Endothelial cell of umbilical vein (primary cell): ENCODE data around the gene SLC35D2. TPM values are rescaled to one million over a fixed set of nuclear protein-coding genes. Genes with fewer than 3 reads are reported as not detected.

Experiments used
- BruUV-seq: library from RNA; stranded (reverse); fragments of 400-500 nt; replicated peaks from 2 replicates; lab custom pipeline; 2021; lab: Mats Ljungman, UMichigan
- CTCF ChIA-PET: fragments of 300-600, 350-600 bp; sonication (Branson Sonifier 250); formaldehyde crosslinking; loops from one replicate; lab custom pipeline; 2021; ENCODE audit warnings: antibody characterized with exemption, inconsistent platforms; lab: Charles Lee
- POLR2A ChIA-PET: fragments of 300-600, 350-600 bp; sonication (Branson Sonifier 250); formaldehyde crosslinking; loops from one replicate; lab custom pipeline; 2021; ENCODE audit warnings: antibody characterized with exemption, inconsistent platforms; lab: Charles Lee
- DNase-seq: peaks from one replicate; pipeline ENCODE4 v3.0.0-alpha.2; 2011; ENCODE audit warnings: low read depth, low spot score
- FAIRE-seq: peaks from 2 replicates; lab custom pipeline; 2011; peaks lifted over from hg19 to GRCh38; lab: Jason Lieb, UNC
- H2AFZ ChIP-seq: 2 replicates; pipeline ENCODE4 v1.6.0; 2012; ENCODE audit warnings: low read depth, low read length, control low read depth, inconsistent platforms
- H3K27ac ChIP-seq: 2 replicates; pipeline ENCODE4 v1.5.1; 2011; ENCODE audit warnings: low read depth, mild to moderate bottlenecking, control low read depth, low read length, moderate library complexity; ENCODE audit not compliant: insufficient read depth
- H3K27me3 ChIP-seq, 2 experiments: 2 replicates each; pipeline versions ENCODE4 v1.6.0 to v1.6.1; 2011; ENCODE audit warnings: low read length in 2 of 2, mixed read lengths in 1 of 2; ENCODE audit not compliant: control insufficient read depth in 2 of 2, insufficient read depth in 2 of 2
- H3K36me3 ChIP-seq, 2 experiments: 2 replicates in 1 of 2; 3 replicates in 1 of 2; pipeline ENCODE4 v1.5.1; 2011; ENCODE audit warnings: low read length in 2 of 2, mild to moderate bottlenecking in 1 of 2, moderate library complexity in 1 of 2; ENCODE audit not compliant: control insufficient read depth in 2 of 2, insufficient read depth in 2 of 2; ENCODE audit errors: extremely low read depth in 1 of 2
- H3K4me1 ChIP-seq: 3 replicates; pipeline ENCODE4 v1.5.1; 2011; ENCODE audit warnings: mild to moderate bottlenecking, low read length; ENCODE audit not compliant: control insufficient read depth, insufficient read depth; ENCODE audit errors: extremely low read depth
- H3K4me2 ChIP-seq: 2 replicates; pipeline ENCODE4 v1.6.1; 2011; ENCODE audit warnings: low read length, control low read depth, mixed read lengths; ENCODE audit not compliant: insufficient read depth
- H3K4me3 ChIP-seq, 3 experiments: fragments of 200-600 bp in 1 of 3; sonication (generic), shearing (Covaris generic) in 1 of 3; replicated peaks in 1 of 3; 2 replicates each; pipeline ENCODE4 v1.5.1; 2011 to 2016; ENCODE audit warnings: control low read depth in 3 of 3, low read length in 3 of 3, mild to moderate bottlenecking in 2 of 3, inconsistent platforms in 1 of 3, low read depth in 1 of 3, moderate library complexity in 1 of 3; ENCODE audit not compliant: insufficient read depth in 1 of 3
- H3K79me2 ChIP-seq: 2 replicates; pipeline ENCODE4 v1.6.0; 2012; ENCODE audit warnings: low read length, inconsistent platforms; ENCODE audit not compliant: control insufficient read depth, insufficient read depth
- H3K9ac ChIP-seq: replicated peaks from 2 replicates; pipeline ENCODE3; 2011; ENCODE audit warnings: low read length, control low read depth; ENCODE audit not compliant: insufficient read depth; ENCODE audit errors: extremely low read depth
- H3K9me1 ChIP-seq: replicated peaks from 3 replicates; pipeline ENCODE4 v1.6.0; 2011; ENCODE audit warnings: mild to moderate bottlenecking, low read length; ENCODE audit not compliant: control insufficient read depth, insufficient read depth; ENCODE audit errors: extremely low read depth
- H3K9me3 ChIP-seq: replicated peaks from 2 replicates; pipeline ENCODE4 v1.5.1; 2012; ENCODE audit warnings: low read length, inconsistent platforms; ENCODE audit not compliant: control insufficient read depth, insufficient read depth
- H4K20me1 ChIP-seq: replicated peaks from 2 replicates; pipeline ENCODE3; 2011; ENCODE audit warnings: mild to moderate bottlenecking, low read length; ENCODE audit not compliant: control insufficient read depth, insufficient read depth; ENCODE audit errors: extremely low read depth
- EZH2 ChIP-seq: IDR thresholded peaks from 2 replicates; pipeline ENCODE4 v1.6.1; 2012; ENCODE audit warnings: borderline replicate concordance, low read depth, mild to moderate bottlenecking, moderate library complexity, low read length, inconsistent platforms; ENCODE audit not compliant: severe bottlenecking
- FOS ChIP-seq: IDR thresholded peaks from 2 replicates; pipeline ENCODE4 v1.6.1; 2011; ENCODE audit warnings: mild to moderate bottlenecking, low read length, moderate library complexity, borderline replicate concordance; ENCODE audit not compliant: insufficient read depth
- GATA2 ChIP-seq: IDR thresholded peaks from 2 replicates; pipeline ENCODE4 v1.7.0; 2011; ENCODE audit warnings: low read depth, mild to moderate bottlenecking, moderate library complexity, mixed read lengths, low read length; ENCODE audit not compliant: insufficient read length, insufficient read depth
- JUN ChIP-seq: IDR thresholded peaks from 2 replicates; pipeline ENCODE4 v1.6.1; 2011; ENCODE audit warnings: borderline replicate concordance, low read depth; ENCODE audit not compliant: insufficient read length, insufficient read depth
- MYC ChIP-seq: IDR thresholded peaks from one replicate; pipeline ENCODE4 v1.6.1; 2011; ENCODE audit warnings: mild to moderate bottlenecking, low read depth, low read length
- POLR2A ChIP-seq: IDR thresholded peaks from 2 replicates; pipeline ENCODE4 v1.6.1; 2012; ENCODE audit warnings: low read depth, mild to moderate bottlenecking, control low read depth, low read length
- POLR2AphosphoS5 ChIP-seq: IDR thresholded peaks from 2 replicates; pipeline ENCODE4 v1.6.1; 2012; ENCODE audit warnings: low read depth, mild to moderate bottlenecking, control low read depth, low read length, moderate library complexity; ENCODE audit not compliant: insufficient read depth
- dilution Hi-C: fragments of 300-500 bp; cut with MboI; formaldehyde crosslinking; loops from one replicate; pipeline ENCODE4 v1.15.0; 2019; ENCODE audit warnings: low sequenced_read_pairs; ENCODE audit not compliant: extremely low pct_ligation_motif_present
- intact Hi-C: fragments of 100-400 bp; cut with micrococcal nuclease; formaldehyde crosslinking; loops from one replicate; pipeline ENCODE4 v1.10.0; 2022
- polyA plus RNA-seq, 4 experiments: library from polyadenylated mRNA; depleted of rRNA in 3 of 4; stranded (reverse) in 3 of 4; unstranded in 1 of 4; fragments of >200 nt; gene quantifications; 2 replicates each; pipeline versions ENCODE4 v1.2.1 to v1.2.3, GENCODE V29; 2011 to 2012; ENCODE audit warnings: missing spikeins in 1 of 4
- total RNA-seq: library from RNA; stranded (reverse); gene quantifications from 2 replicates; pipeline ENCODE4 v1.2.3, GENCODE V29; 2021
- TF ChIP-seq, protein P1 (sequence below): IDR thresholded peaks from 2 replicates; pipeline ENCODE4 v1.6.1; 2011; ENCODE audit not compliant: insufficient read depth, insufficient read length
- TF ChIP-seq, protein P2 (sequence below), 2 donors: IDR thresholded peaks; 1 replicate in 1 of 2; 2 replicates in 1 of 2; pipeline ENCODE4 v1.5.1; 2011; ENCODE audit warnings: low read length in 2 of 2, mild to moderate bottlenecking in 2 of 2, moderate library complexity in 2 of 2, control low read depth in 1 of 2, inconsistent platforms in 1 of 2, low read depth in 1 of 2; ENCODE audit not compliant: insufficient read depth in 1 of 2; ENCODE audit errors: extremely low read depth in 1 of 2

SLC35D2 gene
- total and polyA plus RNA-seq, 2 donors (not counting 3 experiments of a cell fraction or from before 2014, with no cell fraction given) = 21.1 to 29.9 TPM

DNA sequence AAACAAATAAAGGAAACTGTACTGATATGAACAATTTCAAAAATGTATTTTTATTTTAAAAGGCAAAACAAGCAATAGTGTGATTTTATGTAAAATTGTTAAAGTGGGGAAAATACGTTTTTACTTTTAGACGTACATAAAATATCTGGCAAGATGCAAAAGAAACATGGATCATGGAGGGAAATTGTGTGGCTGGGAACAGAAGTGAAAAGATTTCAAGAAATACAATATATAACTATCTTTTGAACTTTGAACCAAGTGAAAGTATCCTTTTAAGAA, 36.1 kb upstream of the SLC35D2 start:
- TF ChIP-seq POLR2A = no peak
- ChIA-PET POLR2A (no interaction called here), CTCF (interaction anchor here (1.3 kb wide), 1 partner anchor 92 kb away, joined by 5 read pairs; no protein-coding TSS in a partner anchor)
- BruUV-seq = no TSS peak
- Histone ChIP-seq H3K27ac (peak overlapping the region; percentile 92), H3K36me3 (no peaks in the 10 kb centered on the region), H3K9me3 (no peaks in the 10 kb centered on the region), H4K20me1 (no peaks in the 10 kb centered on the region), H3K4me2 (peak overlapping the region; percentile 91), H3K9ac (peak overlapping the region; percentile 77), H2AFZ (no peak overlapping the region), H3K9me1 (no peaks in the 10 kb centered on the region), H3K27me3 (no peaks in the 10 kb centered on the region), H3K79me2 (peaks cover 23% of the 10 kb centered on the region), H3K4me1 (peaks cover 27% of the 10 kb centered on the region), H3K4me3 (peak overlapping the region in 2 of 3 experiments; percentile 50 to 75)
- DNase-seq = peak; percentile 30
- intact Hi-C loops = loop anchor here (1.0 to 10.0 kb wide), 3 partner anchors 92 to 995 kb away; partner anchors contain the start of gene TDRD7
- no peak for FAIRE-seq
- dilution Hi-C loops = no loop called here

DNA sequence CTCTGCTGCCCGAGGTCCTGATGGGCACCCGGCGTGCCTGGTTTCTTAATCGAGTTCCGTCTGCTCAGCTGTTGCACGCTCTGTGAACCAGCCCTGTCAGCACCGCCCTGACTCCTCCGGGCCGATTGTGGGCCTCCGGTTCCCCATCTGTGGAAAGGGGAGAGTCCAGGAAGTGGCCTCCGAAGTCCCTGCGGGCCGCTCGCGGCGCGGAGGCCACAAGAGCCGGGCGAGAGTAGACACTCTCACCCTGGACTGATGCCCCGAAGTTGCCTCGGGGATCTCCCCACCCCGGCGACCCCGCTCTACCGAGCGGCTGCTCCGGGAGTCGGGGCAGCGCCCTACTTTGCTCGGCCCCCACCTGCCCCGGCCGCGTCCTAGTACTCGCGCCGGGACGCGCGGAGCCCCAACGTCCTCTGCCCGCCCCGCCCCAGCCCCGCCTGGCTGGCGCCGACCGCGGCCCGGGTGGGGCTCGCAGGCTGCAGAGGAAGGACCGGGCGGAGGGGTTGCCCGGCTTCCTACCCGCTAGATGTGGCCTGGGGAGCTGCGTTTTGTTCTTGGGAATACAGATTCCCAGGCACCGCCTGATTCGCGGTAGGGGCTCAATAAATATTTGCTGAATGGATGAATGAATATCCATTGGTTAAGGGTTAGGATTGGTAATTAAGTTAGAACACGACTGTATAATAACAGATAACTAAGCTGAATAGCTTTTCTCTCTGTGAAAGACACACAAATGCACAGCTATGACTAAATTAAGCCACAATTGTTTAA, 35.6 kb upstream of the SLC35D2 start:
- dilution Hi-C loops = no loop called here
- Histone ChIP-seq H3K9me1 (no peaks in the 10 kb centered on the region), H3K4me1 (peaks cover 27% of the 10 kb centered on the region), H3K4me3 (peak overlapping the region; percentile 39 to 75 (median 50)), H3K9ac (peak overlapping the region; percentile 77), H4K20me1 (no peaks in the 10 kb centered on the region), H3K4me2 (peak overlapping the region; percentile 91), H3K27me3 (no peaks in the 10 kb centered on the region), H3K9me3 (no peaks in the 10 kb centered on the region), H3K27ac (peak overlapping the region; percentile 92), H2AFZ (peak overlapping the region; percentile 18), H3K36me3 (no peaks in the 10 kb centered on the region), H3K79me2 (peaks cover 28% of the 10 kb centered on the region)
- intact Hi-C loops = loop anchor here (1.0 to 10.0 kb wide), 7 partner anchors 36 to 996 kb away; partner anchors contain the start of genes SLC35D2 and TDRD7
- CTCF ChIA-PET = interaction anchor here (1.3 kb wide), 1 partner anchor 91 kb away, joined by 5 read pairs; no protein-coding TSS in a partner anchor
- DNase-seq (peak; percentile 62), FAIRE-seq (no peak)
- TSS peak; percentile 79 for BruUV-seq
- POLR2A ChIA-PET = no interaction called here
- TF ChIP-seq JUN (no peak), POLR2AphosphoS5 (peak; percentile 71), EZH2 (no peak), FOS (no peak), GATA2 (no peak), POLR2A (peak; percentile 40), MYC (no peak)
- TF ChIP-seq, protein P1, sequence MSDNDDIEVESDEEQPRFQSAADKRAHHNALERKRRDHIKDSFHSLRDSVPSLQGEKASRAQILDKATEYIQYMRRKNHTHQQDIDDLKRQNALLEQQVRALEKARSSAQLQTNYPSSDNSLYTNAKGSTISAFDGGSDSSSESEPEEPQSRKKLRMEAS = no peak
- TF ChIP-seq, protein P2, sequence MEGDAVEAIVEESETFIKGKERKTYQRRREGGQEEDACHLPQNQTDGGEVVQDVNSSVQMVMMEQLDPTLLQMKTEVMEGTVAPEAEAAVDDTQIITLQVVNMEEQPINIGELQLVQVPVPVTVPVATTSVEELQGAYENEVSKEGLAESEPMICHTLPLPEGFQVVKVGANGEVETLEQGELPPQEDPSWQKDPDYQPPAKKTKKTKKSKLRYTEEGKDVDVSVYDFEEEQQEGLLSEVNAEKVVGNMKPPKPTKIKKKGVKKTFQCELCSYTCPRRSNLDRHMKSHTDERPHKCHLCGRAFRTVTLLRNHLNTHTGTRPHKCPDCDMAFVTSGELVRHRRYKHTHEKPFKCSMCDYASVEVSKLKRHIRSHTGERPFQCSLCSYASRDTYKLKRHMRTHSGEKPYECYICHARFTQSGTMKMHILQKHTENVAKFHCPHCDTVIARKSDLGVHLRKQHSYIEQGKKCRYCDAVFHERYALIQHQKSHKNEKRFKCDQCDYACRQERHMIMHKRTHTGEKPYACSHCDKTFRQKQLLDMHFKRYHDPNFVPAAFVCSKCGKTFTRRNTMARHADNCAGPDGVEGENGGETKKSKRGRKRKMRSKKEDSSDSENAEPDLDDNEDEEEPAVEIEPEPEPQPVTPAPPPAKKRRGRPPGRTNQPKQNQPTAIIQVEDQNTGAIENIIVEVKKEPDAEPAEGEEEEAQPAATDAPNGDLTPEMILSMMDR (IDR thresholded peaks at IDR 0.05; ENCODE audit: extremely low read depth in 1 of 2, insufficient read depth in 1 of 2, low read depth in 1 of 2, low read length in 2 of 2) = no peak
